CD14-positive monocyte (primary cell): ENCODE results near the gene TMCC1. TPM values are rescaled to one million over a fixed set of nuclear protein-coding genes. Genes with fewer than 3 reads are reported as not detected.
A peak's percentile ranks its signal among the peaks of the same experiment; 100 is the strongest.

ENCODE experiments used
- DNase-seq, 3 donors: peaks; one replicate each; pipeline ENCODE4 v3.0.0-alpha.2; 2011 to 2022
- H2AFZ ChIP-seq: 2 replicates; pipeline ENCODE4 v1.6.0; 2012; ENCODE audit warnings: mild to moderate bottlenecking, low read depth, low read length, inconsistent platforms; ENCODE audit not compliant: insufficient read depth, poor library complexity, severe bottlenecking
- H3K27ac ChIP-seq, 2 donors: 1 replicate in 1 of 2; 2 replicates in 1 of 2; pipeline ENCODE4 v1.5.1; 2012 to 2013; ENCODE audit warnings: low read length in 2 of 2, control low read depth in 1 of 2, inconsistent platforms in 1 of 2, low read depth in 1 of 2, mild to moderate bottlenecking in 1 of 2
- H3K27me3 ChIP-seq, 2 donors: one replicate each; pipeline versions ENCODE4 v1.6.0 to v1.6.1; 2011 to 2013; ENCODE audit warnings: low read length in 2 of 2; ENCODE audit not compliant: control insufficient read depth in 2 of 2, insufficient read depth in 2 of 2
- H3K36me3 ChIP-seq, 2 donors: replicated peaks in 1 of 2; 1 replicate in 1 of 2; 2 replicates in 1 of 2; pipeline versions ENCODE4 v1.5.1 to v1.6.1; 2012 to 2013; ENCODE audit warnings: low read length in 2 of 2, control low read depth in 1 of 2, inconsistent platforms in 1 of 2, mild to moderate bottlenecking in 1 of 2; ENCODE audit not compliant: insufficient read depth in 2 of 2, control insufficient read depth in 1 of 2
- H3K4me1 ChIP-seq, 2 donors: 1 replicate in 1 of 2; 2 replicates in 1 of 2; pipeline versions ENCODE4 v1.5.1 to v1.6.1; 2012 to 2013; ENCODE audit warnings: low read length in 2 of 2, control low read depth in 1 of 2, inconsistent platforms in 1 of 2, mild to moderate bottlenecking in 1 of 2, moderate library complexity in 1 of 2; ENCODE audit not compliant: insufficient read depth in 2 of 2, control insufficient read depth in 1 of 2
- H3K4me2 ChIP-seq: replicated peaks from 2 replicates; pipeline ENCODE3; 2012; ENCODE audit warnings: low read length, moderate library complexity, mild to moderate bottlenecking; ENCODE audit not compliant: poor library complexity, severe bottlenecking; ENCODE audit errors: extremely low read depth
- H3K4me3 ChIP-seq, 3 experiments: fragments of 200-600 bp in 1 of 3; sonication (generic) in 1 of 3; replicated peaks in 1 of 3; 1 replicate in 2 of 3; 2 replicates in 1 of 3; pipeline ENCODE4 v1.5.1; 2011 to 2013; ENCODE audit warnings: low read length in 3 of 3, mild to moderate bottlenecking in 3 of 3, control low read depth in 2 of 3, low read depth in 2 of 3, inconsistent platforms in 1 of 3, moderate library complexity in 1 of 3
- H3K79me2 ChIP-seq: 2 replicates; pipeline ENCODE4 v1.6.0; 2012; ENCODE audit warnings: mild to moderate bottlenecking, control low read depth, inconsistent platforms, low read length, moderate library complexity; ENCODE audit not compliant: insufficient read depth
- H3K9ac ChIP-seq: 2 replicates; pipeline ENCODE4 v1.6.0; 2017; ENCODE audit warnings: low read length, mild to moderate bottlenecking; ENCODE audit not compliant: insufficient read depth, poor library complexity, severe bottlenecking
- H3K9me3 ChIP-seq, 2 donors: replicated peaks in 1 of 2; 1 replicate in 1 of 2; 2 replicates in 1 of 2; pipeline versions ENCODE4 v1.5.1 to v1.6.1; 2012 to 2013; ENCODE audit warnings: low read length in 2 of 2, control low read depth in 1 of 2; ENCODE audit not compliant: control insufficient read depth in 1 of 2, insufficient read depth in 1 of 2
- H4K20me1 ChIP-seq: 2 replicates; pipeline ENCODE4 v1.6.0; 2012; ENCODE audit warnings: mild to moderate bottlenecking, low read length, control low read depth, moderate library complexity; ENCODE audit not compliant: insufficient read depth
- H3K27ac Mint-ChIP-seq, 7 donors: one replicate each; pipeline ENCODE4 v1.8.0; 2020; ENCODE audit warnings: mild to moderate bottlenecking in 7 of 7, mixed read lengths in 7 of 7, moderate library complexity in 6 of 7, inconsistent platforms in 2 of 7
- H3K27me3 Mint-ChIP-seq, 3 donors: one replicate each; pipeline ENCODE4 v1.8.0; 2021 to 2022; ENCODE audit warnings: low read depth in 3 of 3, mild to moderate bottlenecking in 3 of 3, mixed read lengths in 3 of 3, moderate library complexity in 3 of 3, inconsistent platforms in 1 of 3
- H3K36me3 Mint-ChIP-seq, 2 donors: one replicate each; pipeline ENCODE4 v1.8.0; 2020; ENCODE audit warnings: mixed read lengths in 2 of 2, inconsistent platforms in 1 of 2, mild to moderate bottlenecking in 1 of 2
- H3K4me1 Mint-ChIP-seq: one replicate; pipeline ENCODE4 v1.8.0; 2020; ENCODE audit warnings: mild to moderate bottlenecking, mixed read lengths
- H3K4me3 Mint-ChIP-seq, 2 donors: one replicate each; pipeline ENCODE4 v1.8.0; 2020; ENCODE audit warnings: mild to moderate bottlenecking in 2 of 2, mixed read lengths in 2 of 2, moderate library complexity in 1 of 2
- H3K9me3 Mint-ChIP-seq, 7 donors: one replicate each; pipeline ENCODE4 v1.8.0; 2020 to 2022; ENCODE audit warnings: mixed read lengths in 7 of 7, mild to moderate bottlenecking in 6 of 7, moderate library complexity in 6 of 7, inconsistent platforms in 2 of 7
- WGBS: methylation state at CpG from one replicate; pipeline ENCODE4 v1.1.5; 2013; ENCODE audit warnings: missing lambda C conversion rate; ENCODE audit not compliant: insufficient coverage; 5-methylcytosine and 5-hydroxymethylcytosine counted together
- intact Hi-C, 2 donors: fragments of 100-400 bp; cut with micrococcal nuclease; formaldehyde crosslinking; loops; one replicate each; pipeline versions ENCODE4 v1.15.0 to v1.15.1; 2023
- polyA plus RNA-seq, 3 donors: library from polyadenylated mRNA; depleted of rRNA in 1 of 3; unstranded in 2 of 3; stranded (reverse) in 1 of 3; fragments of 300-500 nt in 2 of 3; fragments of >200 nt in 1 of 3; fragmentation: Illumina TruSeq in 2 of 3; gene quantifications; 1 replicate in 2 of 3; 2 replicates in 1 of 3; pipeline ENCODE4 v1.2.3, GENCODE V29; 2012 to 2021
- TF ChIP-seq, protein P1 (sequence below): fragments of 200-600 bp; IDR thresholded peaks from one replicate; pipeline ENCODE4 v1.8.0; 2022; ENCODE audit warnings: antibody characterized with exemption, mild to moderate bottlenecking

Gene TMCC1
- polyA plus RNA-seq, 3 donors = 5.0 to 10.2 (median 5.0) TPM

DNA sequence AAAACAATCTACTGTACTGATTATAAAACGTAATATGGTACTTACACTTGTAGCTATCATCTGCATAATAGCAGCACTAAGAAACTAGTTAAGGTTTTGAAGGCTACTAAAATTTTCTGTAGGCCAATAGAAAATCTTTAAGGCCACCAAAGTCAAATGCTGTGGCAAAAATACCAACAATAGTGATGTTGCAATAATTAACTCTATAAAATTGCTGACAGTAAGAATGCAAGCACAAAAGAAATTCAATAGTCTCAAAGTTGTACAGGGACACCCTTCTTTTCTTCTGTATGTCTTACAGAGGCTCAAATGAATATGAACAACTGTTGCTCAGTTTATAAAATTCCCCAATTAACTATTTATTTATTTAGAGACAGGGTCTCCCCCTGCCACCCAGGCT, 62.0 kb downstream of the TMCC1 start:
- Mint-ChIP-seq H3K36me3 (peaks cover 0 to 2% of the 10 kb centered on the region in 2 donors), H3K27ac (no peak overlapping the region), H3K9me3 (peaks cover 0 to 2% (median 0%) of the 10 kb centered on the region in 7 donors), H3K4me1 (peaks cover 27% of the 10 kb centered on the region), H3K4me3 (no peak overlapping the region), H3K27me3 (no peaks in the 10 kb centered on the region)
- peaks cover 11% of the 10 kb centered on the region for H3K79me2 ChIP-seq
- TF ChIP-seq, protein P1, sequence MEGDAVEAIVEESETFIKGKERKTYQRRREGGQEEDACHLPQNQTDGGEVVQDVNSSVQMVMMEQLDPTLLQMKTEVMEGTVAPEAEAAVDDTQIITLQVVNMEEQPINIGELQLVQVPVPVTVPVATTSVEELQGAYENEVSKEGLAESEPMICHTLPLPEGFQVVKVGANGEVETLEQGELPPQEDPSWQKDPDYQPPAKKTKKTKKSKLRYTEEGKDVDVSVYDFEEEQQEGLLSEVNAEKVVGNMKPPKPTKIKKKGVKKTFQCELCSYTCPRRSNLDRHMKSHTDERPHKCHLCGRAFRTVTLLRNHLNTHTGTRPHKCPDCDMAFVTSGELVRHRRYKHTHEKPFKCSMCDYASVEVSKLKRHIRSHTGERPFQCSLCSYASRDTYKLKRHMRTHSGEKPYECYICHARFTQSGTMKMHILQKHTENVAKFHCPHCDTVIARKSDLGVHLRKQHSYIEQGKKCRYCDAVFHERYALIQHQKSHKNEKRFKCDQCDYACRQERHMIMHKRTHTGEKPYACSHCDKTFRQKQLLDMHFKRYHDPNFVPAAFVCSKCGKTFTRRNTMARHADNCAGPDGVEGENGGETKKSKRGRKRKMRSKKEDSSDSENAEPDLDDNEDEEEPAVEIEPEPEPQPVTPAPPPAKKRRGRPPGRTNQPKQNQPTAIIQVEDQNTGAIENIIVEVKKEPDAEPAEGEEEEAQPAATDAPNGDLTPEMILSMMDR = no peak
- H4K20me1 ChIP-seq = no peaks in the 10 kb centered on the region
- no peak overlapping the region for H3K4me3 ChIP-seq
- no peak for DNase-seq
- no peak overlapping the region for H3K9ac ChIP-seq
- no CpG with 5 or more reads among the region's 1 CpG for WGBS
- H3K4me1 ChIP-seq = peaks cover 16 to 19% of the 10 kb centered on the region in 2 donors
- intact Hi-C loops = loop anchor here (5.0 to 10.0 kb wide), 2 partner anchors 103 to 449 kb away; no protein-coding TSS in a partner anchor
- H3K27me3 ChIP-seq = no peaks in the 10 kb centered on the region
- H3K27ac ChIP-seq = no peak overlapping the region
- H2AFZ ChIP-seq = no peak overlapping the region
- no peaks in the 10 kb centered on the region for H3K9me3 ChIP-seq
- no peaks in the 10 kb centered on the region for H3K36me3 ChIP-seq
- H3K4me2 ChIP-seq = no peak overlapping the region

DNA sequence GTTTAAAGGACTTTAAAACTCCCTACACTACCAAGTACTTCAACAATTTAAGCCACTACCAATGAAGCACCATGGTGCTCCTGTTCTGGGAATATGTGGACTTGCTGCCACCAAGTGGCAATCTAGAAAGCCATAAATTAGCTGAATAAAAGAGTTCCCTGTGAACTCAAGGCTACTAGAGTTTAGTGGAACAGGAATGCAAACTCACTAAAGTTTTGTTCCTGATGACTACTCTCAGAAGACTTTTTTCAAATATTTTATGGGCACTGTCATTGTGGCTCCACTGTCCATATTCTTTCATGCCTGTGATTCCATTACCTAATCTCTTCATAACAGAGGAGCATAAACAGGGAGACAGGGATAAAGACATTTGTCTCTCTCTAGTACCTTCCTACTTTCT, 63.9 kb downstream of the TMCC1 start:
- Histone ChIP-seq H3K36me3 (no peaks in the 10 kb centered on the region), H3K27me3 (no peaks in the 10 kb centered on the region), H3K4me3 (no peak overlapping the region), H4K20me1 (no peaks in the 10 kb centered on the region), H3K9me3 (no peaks in the 10 kb centered on the region), H3K27ac (peak overlapping the region in 1 of 2 donors; percentile 34), H3K9ac (no peak overlapping the region), H3K4me1 (peaks cover 15 to 19% of the 10 kb centered on the region in 2 donors), H3K79me2 (peaks cover 10% of the 10 kb centered on the region), H3K4me2 (no peak overlapping the region), H2AFZ (no peak overlapping the region)
- intact Hi-C loops = loop anchor here (2.0 to 10.0 kb wide), 6 partner anchors 105 to 447 kb away; no protein-coding TSS in a partner anchor
- TF ChIP-seq, protein P1 = peak; percentile 70
- Mint-ChIP-seq H3K27ac (peak overlapping the region in 1 of 7 donors; percentile 4), H3K4me3 (no peak overlapping the region), H3K36me3 (peaks cover 0 to 7% of the 10 kb centered on the region in 2 donors), H3K4me1 (peaks cover 34% of the 10 kb centered on the region), H3K27me3 (no peaks in the 10 kb centered on the region), H3K9me3 (no peaks in the 10 kb centered on the region)
- DNase-seq = peak; percentile 55 to 76 (median 68)
